IPS-NIHi11 (cell line): ENCODE data around the gene PTGR1.
A peak's percentile ranks its signal among the peaks of the same experiment; 100 is the strongest.
"Not testable (repeated sequence)": the region's sequence is repeated elsewhere in the genome, so short reads cannot be mapped to it uniquely, and the experiment has no call there.

Experiments
- DNase-seq: peaks from one replicate; pipeline ENCODE4 v3.0.0; 2012; ENCODE audit warnings: mixed read lengths, low spot score

The PTGR1 gene

DNA sequence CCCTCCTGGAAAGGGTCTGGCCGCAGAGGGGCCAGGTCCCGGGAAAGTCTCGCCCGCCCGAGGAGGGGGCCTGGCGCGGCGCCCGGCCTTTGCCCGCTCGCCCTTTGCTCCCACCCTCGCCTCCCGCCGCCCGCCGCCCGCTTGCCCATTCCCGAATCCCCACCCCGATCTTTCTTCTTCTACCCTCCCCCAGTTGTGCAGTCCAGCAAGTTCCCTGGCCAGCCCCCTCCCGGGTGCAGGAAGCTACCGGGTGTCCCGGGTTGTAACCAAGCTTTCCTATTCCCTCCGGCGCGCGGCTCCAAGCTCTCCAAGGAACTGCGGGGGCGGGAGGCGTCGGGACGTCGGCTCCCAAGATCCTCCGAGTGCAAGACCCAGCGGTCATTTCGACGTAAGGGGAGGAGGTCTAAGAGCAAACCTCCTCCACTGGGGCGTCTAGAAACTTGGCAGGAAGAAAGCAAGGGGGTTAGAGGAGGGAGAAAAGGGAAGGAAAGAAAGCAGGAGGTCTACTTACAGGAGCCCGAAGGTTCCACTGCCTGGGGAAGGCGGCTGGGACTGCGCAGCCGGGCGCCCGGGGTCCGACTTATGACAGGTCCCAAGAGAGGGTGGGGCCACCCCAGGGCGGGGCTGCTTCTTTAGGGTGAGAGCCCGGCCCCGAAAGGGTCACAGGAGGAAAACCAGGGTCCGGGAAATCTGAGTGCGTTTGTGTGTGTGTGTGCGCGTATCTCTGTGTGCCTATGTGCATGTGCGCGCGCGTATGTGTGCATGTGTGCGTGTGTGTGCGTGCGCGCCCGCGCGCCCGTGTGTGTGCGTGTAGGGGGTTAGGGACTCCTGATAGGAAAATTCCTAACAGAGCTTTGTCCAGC, at the start of gene PTGR1:
TSS of gene PTGR1 (minus strand) at position 556 of the 863 bp plus-strand sequence. CDS start 2,225 bp downstream, outside the sequence.
- peak; percentile 88 for DNase-seq

DNA sequence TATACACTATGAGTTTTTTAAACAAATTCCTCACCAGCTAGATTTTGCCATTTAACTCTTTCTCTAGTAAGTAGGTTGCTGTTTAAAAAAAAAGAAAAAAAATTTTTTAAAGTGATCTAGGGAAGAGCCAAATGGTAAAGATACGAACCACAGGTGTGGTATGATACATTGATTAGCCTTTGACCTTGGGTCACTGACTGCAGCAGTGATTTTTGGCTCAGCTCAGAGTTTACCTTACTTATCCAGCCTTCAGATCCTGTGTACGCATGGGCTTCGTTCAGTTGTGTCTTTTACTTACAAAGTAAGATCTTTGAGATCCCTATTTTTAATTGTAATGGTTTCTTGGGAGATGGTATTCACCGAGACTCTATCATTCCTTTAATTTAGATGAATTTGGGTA, 49.6 kb upstream of the PTGR1 start:
- no peak for DNase-seq

DNA sequence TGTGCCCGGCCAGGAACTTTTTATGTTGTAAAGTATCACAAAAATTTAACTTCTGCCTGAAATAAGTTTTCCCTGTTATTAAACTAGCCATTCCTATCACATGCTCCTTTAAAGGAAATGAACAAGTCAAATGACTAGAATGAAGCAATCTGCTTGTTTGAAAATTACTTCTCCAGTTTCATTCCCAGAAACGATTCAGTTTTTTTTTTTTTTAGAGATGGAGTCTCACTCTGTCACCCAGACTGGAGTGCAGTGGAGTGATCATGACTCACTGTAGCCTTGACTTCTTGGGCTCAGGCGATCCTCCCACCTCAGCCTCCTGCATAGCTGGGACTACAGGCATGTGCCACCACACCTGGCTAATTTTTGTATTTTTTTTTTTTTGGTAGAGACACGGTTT, 48.6 kb upstream of the PTGR1 start:
- no peak for DNase-seq

DNA sequence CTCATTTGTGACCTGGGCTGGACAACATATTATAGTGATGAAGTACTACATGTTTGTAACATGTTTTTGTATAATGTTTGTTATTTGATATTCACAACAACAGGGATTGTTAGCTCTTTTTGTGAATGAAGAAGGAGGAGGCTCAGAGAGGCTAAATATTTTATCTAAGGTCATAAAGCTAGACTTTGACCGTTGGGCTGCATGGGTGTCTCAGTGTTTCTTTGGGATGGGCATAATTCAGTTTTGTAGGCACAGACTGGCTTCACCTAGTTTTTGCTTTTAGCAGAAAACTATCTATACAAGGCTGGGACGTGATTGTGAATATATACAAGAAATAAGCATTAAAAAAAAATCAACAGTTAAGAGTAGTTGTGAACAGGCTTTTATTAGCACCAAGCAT, 47.0 kb upstream of the PTGR1 start:
- DNase-seq: no peak

DNA sequence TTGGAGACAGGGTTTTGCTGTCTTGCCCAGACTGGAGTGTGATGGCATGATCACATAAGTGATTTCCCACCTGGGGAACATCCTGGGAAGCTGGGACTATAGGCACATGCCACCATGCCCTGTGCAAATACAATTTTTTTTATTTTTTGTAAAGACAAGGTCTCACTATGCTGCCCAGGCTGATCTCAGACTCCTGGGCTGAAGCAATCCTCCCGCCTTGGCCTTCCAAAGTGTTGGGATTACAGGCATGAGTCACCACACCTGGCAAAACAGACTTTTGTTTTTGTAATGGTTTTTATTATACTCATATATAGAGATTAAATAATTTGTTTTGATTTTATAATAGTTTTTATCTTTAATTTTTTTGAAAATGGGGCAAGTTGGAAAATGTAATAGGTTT, 46.4 kb upstream of the PTGR1 start:
- DNase-seq: no peak

DNA sequence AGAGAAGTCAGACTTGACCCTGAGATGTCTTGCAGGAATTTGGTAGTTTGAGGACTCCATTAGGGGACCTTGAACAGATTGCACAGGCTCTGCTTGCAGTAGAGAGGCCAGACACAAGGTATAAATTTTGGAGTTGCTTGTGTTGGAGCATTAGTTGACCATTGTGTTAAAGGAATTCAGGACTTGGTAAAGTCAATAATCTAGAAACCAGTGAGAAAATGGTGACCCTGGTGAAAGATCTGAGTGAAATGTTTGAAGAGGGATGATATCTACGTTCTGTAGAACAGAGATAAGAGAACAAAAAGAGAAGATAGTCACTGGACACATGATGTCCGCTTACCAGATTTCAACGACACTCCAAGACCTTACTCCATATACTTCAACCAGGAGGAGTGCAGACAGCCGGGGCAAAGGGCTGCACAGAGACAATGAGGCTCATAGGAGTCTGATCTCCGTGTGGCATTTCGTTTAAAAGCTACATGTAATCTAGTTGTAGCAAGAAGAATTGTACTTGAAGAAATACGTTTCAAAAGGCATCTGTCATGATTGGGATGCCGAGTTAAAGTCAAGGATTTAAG, 44.8 kb upstream of the PTGR1 start:
- DNase-seq: no peak

DNA sequence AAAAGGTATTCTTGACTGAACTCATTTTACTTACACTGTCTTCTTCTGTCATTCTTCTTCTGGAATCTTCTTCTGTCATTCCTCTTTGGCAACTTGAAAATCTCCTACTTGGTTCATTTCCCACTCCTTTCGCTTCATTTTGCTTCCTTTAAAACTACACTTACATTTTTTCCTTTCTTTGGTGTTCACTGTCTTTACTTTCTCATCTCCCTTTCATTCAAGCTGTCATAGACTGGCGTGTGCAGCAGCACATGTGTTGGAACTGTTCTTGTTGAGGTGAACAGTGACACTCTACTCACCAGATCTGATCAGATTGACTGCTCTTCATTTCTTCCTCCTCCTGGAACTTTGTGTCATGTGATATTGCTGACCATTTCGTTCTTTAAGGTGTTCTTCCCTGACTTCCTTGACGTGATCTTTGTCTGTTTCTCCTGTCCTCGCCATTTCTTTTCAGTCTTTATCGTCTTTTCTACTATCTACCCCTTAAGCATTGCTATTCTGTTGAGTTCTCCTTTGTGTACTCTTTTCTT, 38.0 kb upstream of the PTGR1 start:
- no peak for DNase-seq

DNA sequence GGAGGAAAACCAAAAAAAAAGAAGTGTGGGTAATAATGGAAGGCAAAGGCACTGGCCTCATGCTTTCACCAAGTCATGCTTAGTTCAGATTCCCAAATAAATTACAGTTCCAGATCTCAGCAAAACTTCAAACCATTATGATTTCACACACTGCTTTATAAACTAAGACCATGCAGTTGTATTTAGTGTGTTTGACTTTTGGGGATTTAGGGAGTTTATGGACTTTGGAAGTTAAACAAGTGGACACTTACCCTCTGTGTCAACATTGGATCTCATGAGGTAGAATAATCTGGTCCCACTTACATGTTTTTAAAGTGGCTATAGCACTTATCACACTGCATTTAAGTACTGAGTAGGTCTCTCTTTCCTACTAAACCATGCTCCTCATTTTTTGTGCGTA, 35.4 kb upstream of the PTGR1 start:
- no peak for DNase-seq

DNA sequence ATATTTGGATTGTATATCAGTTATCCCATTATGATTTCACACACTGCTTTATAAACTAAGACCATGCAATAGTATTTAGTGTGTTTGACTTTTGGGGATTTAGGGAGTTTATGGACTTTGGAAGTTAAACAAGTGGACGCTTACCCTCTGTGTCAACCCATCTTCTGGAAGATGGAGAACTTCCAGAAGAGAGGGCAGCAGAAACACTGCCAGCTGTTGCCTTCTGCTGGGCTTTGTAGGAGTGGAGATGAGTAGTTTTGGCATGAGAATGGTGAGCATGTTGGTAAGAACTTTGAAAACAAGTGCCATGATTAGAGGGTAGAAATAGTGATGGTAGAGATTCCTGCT, 33.9 kb upstream of the PTGR1 start:
- no peak for DNase-seq

DNA sequence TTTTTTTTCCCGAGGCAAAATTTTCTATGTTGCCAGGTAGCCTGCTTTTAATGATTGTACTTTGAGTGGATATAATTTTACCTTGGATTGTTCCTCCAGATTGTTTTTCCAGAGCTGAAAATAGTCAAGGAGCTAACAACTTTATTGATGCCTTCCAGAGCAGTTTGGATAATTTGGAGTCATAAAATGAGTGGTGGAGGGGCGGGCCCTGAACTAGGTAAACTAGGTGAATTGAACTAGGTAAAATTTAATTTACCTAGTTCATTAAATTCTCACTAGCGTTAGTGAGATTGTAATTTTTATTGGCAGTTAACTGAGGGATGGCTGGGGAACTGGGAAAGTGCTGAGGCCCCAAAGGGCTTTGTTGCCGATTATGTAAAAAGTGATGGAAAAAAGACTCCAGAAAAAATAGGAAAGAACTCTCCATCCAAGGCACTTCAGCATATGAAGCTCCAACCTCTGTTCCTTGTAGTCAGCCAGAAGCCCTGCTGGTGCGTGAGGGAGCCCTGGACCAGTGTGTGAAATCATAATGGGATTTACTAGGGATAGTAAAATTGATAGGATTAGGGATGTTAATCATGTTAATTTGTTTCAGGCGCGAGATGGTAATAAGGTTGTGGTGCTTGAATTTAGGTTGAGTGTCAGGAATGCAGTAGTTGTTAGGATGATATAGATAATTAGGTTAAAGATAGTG, 33.4 kb upstream of the PTGR1 start:
- DNase-seq: no peak

DNA sequence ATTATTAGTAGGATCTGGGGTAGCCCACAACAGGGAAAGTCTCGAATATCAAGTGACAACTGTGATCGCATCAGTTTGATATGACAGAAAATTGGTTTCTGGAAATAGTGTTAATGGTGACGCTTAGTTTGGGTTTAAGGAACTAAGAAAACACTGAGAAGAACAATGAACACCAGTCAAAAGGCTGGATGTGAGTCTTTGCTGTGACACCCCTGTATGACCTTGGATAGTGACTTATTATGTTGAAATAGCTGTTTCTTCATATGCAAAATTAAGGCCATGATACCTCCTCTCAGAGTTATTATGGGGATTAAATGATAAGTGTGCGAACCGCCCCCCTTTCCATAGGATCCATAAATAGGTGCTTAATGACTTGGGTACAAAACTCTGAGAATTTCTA, 32.6 kb upstream of the PTGR1 start:
- no peak for DNase-seq

DNA sequence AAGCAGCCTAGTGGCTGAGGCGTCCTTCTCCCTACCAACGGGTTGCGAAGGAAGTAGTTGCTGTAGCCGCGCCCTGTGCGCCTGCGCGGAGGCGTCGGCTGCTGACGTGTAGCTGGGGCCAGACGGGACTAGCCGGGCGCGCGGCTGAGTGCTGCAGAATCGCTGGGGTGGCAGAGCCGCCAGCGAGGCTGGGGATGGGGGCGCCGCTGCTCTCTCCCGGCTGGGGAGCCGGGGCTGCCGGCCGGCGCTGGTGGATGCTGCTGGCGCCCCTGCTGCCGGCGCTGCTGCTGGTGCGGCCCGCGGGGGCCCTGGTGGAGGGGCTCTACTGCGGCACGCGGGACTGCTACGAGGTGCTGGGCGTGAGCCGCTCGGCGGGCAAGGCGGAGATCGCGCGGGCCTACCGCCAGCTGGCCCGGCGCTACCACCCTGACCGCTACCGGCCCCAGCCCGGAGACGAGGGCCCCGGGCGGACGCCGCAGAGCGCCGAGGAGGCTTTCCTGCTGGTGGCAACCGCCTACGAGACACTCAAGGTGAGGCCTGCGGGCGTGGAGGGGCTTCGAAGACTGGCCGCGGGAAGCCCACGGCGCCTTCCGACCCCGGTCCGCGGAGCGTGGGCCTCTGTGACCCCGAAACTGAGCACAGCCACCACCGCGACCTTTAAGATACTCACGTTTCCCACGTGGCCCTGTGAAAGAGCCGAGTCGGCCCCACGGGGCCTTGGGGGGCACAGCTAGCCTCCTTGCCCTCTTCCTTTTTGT, 31.9 kb upstream of the PTGR1 start, which contains the start of gene DNAJC25:
TSS of gene DNAJC25 (plus strand) at position 121 of the 758 bp plus-strand sequence. CDS start at position 195, 74 bp downstream.
- DNase-seq: peak; percentile 100

DNA sequence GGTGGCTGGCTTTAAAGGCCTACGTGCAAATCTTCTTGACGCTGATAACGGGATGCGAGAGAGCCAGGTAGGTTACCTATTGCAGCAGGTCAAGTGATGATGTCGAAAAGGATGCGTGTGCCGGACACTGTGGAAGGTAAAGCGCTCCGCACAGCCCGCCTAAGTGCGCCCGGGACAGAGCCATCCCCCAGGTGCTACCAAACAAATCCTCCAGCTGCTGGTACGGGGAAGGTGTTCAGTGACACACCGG, 31.4 kb upstream of the PTGR1 start:
- DNase-seq: no peak

DNA sequence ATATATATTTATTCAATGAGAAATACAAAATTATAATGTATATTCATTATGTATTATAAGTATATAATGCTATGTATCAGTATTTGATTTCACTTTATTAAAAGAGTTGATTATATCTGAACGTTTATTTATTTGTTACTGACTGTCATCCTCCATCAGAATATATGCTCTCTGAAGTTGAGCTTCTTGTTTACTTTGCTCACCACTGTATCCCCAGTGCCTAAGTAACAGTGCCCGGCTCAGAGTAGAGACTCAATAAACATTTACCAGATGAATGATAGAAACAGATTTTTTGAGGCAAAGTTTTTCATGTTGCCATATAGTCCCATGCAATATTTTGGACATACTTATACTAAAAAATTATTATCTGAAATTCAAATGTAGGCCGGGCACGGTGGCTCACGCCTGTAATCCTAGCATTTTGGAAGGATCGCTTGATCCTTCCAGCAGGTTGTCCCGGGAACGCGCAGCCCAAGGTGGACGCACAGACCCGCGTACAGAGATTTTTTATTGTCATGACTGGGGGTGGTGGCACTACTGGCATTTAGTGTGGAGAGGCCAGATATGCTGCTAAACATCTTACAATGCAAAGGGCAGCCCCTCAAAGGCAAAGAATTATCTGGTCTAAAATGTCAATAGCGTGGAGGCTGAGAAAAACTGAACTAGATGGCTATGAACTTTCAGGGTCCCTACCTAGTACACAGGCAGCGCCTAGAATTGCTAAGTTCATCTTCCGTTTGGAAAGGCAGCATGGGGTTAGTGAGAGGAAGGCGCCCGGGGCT, 30.9 kb upstream of the PTGR1 start:
- no peak for DNase-seq

DNA sequence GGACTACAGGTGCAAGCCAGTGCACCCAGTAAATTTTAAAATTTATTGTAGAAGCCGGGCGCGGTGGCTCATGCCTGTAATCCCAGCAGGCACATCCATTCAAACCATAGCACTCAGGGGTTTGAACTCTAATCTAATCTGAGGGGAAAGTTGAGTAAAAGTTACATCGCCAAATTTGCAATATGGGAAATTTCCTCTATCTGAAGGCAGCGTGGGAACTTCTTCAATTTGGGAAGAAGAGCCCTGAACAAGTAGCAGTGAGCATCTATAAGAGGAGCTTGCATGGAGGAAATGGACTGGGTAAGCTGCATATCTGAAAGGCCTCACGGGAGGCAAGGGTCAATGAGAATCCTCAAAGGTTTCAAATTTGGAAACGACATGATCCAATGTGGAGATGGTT, 29.0 kb upstream of the PTGR1 start:
- no peak for DNase-seq

DNA sequence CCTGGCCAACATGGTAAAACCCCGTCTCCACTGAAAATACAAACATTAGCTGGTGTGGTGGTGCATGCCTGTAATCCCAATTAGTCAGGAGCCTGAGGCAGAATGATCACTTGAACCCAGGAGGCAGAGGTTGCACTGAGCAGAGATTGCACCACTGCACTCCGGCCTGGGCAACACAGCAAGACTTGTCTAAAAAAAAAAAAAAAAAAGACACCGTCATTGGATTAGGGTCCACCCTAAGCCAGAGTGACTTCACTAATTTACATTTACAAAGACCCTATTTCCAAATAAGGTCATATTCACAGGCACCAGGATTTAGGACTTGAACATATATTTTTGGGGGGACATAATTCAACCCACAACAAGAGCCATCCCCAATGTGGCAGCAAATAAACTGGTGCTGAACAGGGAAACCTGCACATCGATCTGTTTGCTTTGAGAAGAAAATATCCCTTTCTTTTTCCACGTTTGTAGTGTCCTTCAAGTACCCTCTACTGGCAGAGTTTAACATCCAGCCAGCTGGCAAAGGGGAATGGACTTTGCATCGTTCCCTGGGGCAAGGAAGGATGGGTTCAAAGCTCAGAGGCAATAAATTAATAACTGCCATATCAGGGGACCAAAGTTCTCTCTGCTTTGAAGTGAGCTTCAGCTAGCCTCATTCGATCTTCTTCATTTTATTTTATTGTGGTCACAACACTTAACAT, 28.0 kb upstream of the PTGR1 start:
- DNase-seq: no peak

DNA sequence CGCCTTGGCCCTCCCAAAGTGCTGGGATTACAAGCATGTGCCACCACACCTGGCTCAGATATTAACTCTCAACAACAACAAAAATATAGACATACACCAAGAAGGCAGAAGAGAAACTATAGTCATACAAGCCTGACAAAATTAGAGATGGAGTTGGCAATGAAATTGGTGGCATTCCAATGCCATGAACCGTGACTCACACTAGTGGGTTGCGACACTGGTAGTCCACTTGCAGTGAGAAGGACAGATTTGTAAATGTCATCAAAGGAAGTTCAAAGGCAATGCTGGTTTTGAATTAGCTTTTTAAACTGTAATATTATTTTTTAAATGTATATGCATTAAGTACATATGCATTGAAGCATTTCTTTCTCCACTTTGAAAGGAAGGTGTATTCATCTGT, 23.2 kb upstream of the PTGR1 start:
- DNase-seq: peak; percentile 16

DNA sequence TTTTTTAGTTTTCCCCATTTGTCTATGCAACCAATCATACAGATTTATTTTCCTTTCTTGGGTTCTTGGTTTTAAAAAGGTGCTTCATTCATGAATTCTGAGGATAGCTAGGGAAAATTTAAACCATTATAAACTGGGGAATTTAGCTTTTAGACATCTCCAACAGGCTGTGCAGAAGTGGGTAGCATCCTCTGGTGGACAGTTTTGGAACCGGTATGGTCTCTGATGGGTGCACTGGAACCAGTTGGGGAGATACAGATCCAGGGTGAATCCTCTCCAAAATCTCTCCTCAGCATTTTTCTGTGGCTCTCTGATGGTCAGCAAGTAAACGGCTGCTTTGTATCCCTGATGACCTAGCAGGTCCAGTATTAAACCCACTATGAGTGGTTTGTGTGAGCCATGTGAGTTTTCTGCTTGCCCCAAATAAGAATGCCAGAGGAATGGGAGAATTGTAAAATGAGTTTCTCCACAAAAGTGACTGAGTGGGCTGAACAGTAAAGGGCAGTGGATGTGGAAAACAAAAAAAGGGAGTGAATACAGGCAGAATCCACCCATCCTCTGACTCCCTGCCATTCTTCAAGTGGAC, 22.5 kb upstream of the PTGR1 start:
- DNase-seq: peak; percentile 32

DNA sequence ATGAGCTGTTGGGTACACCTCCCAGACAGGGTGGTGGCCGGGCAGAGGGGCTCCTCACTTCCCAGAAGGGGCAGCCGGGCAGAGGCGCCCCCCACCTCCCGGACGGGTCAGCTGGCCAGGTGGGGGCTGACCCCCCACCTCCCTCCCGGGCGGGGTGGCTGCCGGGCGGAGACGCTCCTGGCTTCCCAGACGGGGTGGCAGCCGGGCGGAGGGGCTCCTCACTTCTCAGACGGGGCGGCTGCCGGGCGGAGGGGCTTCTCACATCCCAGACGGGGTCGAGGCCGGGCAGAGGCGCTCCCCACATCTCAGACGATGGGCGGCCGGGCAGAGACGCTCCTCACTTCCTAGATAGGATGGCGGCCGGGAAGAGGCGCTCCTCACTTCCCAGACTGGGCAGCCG, 17.9 kb upstream of the PTGR1 start:
- not testable (repeated sequence) for DNase-seq

DNA sequence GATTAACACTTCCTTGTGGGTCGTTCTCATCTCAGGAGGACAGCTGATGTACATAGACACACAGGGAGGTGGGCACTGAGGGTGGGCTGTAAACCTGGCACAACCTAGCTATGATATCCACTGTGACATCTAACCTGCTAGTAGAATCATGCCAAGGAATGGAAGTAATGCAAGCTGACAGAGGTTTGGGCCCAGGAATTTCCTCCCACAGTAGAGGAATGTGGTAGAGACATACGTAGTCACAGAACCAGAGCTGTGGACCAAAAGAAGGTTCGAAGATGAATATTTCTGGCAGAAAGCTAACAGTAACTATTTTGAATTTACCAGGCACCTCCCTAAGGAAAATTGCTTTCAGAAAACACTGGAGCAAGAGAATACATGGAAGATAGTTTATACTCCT, 16.5 kb upstream of the PTGR1 start:
- DNase-seq: no peak
